SH-SY5Y (cell line): ENCODE data around the gene LGALS4.

Experiments
- GATA2 ChIP-seq: IDR thresholded peaks from 2 replicates; pipeline ENCODE4 v1.6.1; 2011; ENCODE audit warnings: mild to moderate bottlenecking, low read depth, low read length
- GATA3 ChIP-seq: IDR thresholded peaks from 2 replicates; pipeline ENCODE4 v1.6.1; 2011; ENCODE audit warnings: low read depth, mild to moderate bottlenecking, low read length, moderate library complexity

The LGALS4 gene

GRCh38 chr19:38836983-38837626 is 24.4 kb upstream of the LGALS4 start:
- TF ChIP-seq GATA2, result no peak
- no peak for TF ChIP-seq GATA3

- TF ChIP-seq GATA3, result no peak
- TF ChIP-seq GATA2, result no peak
Observed at GRCh38 chr19:38836159-38836982, 23.6 kb upstream of the LGALS4 start.

GRCh38 chr19:38834590-38834989 is 21.8 kb upstream of the LGALS4 start:
- no peak for TF ChIP-seq GATA3
- no peak for TF ChIP-seq GATA2

- TF ChIP-seq GATA2, result no peak
- TF ChIP-seq GATA3, result no peak
Observed at GRCh38 chr19:38834104-38834490, 21.4 kb upstream of the LGALS4 start.

GRCh38 chr19:38833092-38833425 is 20.3 kb upstream of the LGALS4 start:
- no peak for TF ChIP-seq GATA2

- TF ChIP-seq GATA2 (no peak), GATA3 (no peak)
Observed at GRCh38 chr19:38831142-38831605, 18.4 kb upstream of the LGALS4 start.

GRCh38 chr19:38830039-38830733 is 17.4 kb upstream of the LGALS4 start:
- no peak for TF ChIP-seq GATA3
- TF ChIP-seq GATA2, result no peak

- TF ChIP-seq GATA3 (no peak), GATA2 (no peak)
Observed at GRCh38 chr19:38826856-38827551, 14.3 kb upstream of the LGALS4 start.

GRCh38 chr19:38819231-38819920 is 6.6 kb upstream of the LGALS4 start:
- TF ChIP-seq GATA2 (no peak), GATA3 (no peak)

GRCh38 chr19:38817081-38817480 is 4.3 kb upstream of the LGALS4 start:
- no peak for TF ChIP-seq GATA2
- TF ChIP-seq GATA3, result no peak

GRCh38 chr19:38816131-38816750 is 3.5 kb upstream of the LGALS4 start:
- no peak for TF ChIP-seq GATA3
- TF ChIP-seq GATA2, result no peak

GRCh38 chr19:38815059-38816001 is 2.6 kb upstream of the LGALS4 start:
- TF ChIP-seq GATA3 (no peak), GATA2 (no peak)

- TF ChIP-seq GATA3, result no peak
- no peak for TF ChIP-seq GATA2
Observed at GRCh38 chr19:38813323-38813722, 578 bp upstream of the LGALS4 start.
